IMR-90 (cell line): ENCODE measurements around the gene NOL9. TPM values are rescaled to one million over a fixed set of nuclear protein-coding genes. Genes with fewer than 3 reads are reported as not detected.

Experiments
- ATAC-seq: fragments of 200-7000 bp; cut with Tn5 transposase; 2 replicates; pipeline ENCODE4 v1.9.1; 2020; ENCODE audit warnings: low read depth, mild to moderate bottlenecking, moderate library complexity
- BruUV-seq: library from RNA; stranded (reverse); fragments of 400-500 nt; replicated peaks from 2 replicates; lab custom pipeline; 2021; lab: Mats Ljungman, UMichigan
- CTCF ChIA-PET: fragments of 300-600 bp; formaldehyde crosslinking; extraction: SDS; loops from one replicate; lab custom pipeline; 2021; ENCODE audit warnings: antibody characterized with exemption; lab: Yijun Ruan, JAX
- POLR2A ChIA-PET: fragments of 300-600 bp; sonication (Branson Sonifier 250); formaldehyde crosslinking; loops from one replicate; lab custom pipeline; 2022; ENCODE audit warnings: antibody characterized with exemption; ENCODE audit not compliant: unreplicated experiment; lab: Charles Lee
- DNase-seq: peaks from one replicate; pipeline ENCODE4 v3.0.0; 2013
- H2AFZ ChIP-seq: replicated peaks from 2 replicates; pipeline ENCODE3; 2013; ENCODE audit warnings: low read length, mild to moderate bottlenecking; ENCODE audit not compliant: poor library complexity
- H2AK5ac ChIP-seq: 2 replicates; pipeline ENCODE4 v1.6.1; 2013; ENCODE audit warnings: low read depth, low read length, inconsistent platforms
- H2AK9ac ChIP-seq: replicated peaks from 2 replicates; pipeline ENCODE3; 2013; ENCODE audit warnings: mild to moderate bottlenecking, low read depth, low read length, moderate library complexity; ENCODE audit not compliant: poor library complexity
- H2BK120ac ChIP-seq: 2 replicates; pipeline ENCODE4 v1.6.1; 2013; ENCODE audit warnings: low read depth, low read length, inconsistent platforms
- H2BK15ac ChIP-seq: 3 replicates; pipeline ENCODE4 v1.6.1; 2013; ENCODE audit warnings: low read depth, low read length, inconsistent platforms
- H2BK20ac ChIP-seq: 2 replicates; pipeline ENCODE4 v1.6.1; 2013; ENCODE audit warnings: low read depth, mild to moderate bottlenecking, inconsistent platforms, low read length, moderate library complexity
- H2BK5ac ChIP-seq: 2 replicates; pipeline ENCODE4 v1.6.1; 2013; ENCODE audit warnings: mild to moderate bottlenecking, low read depth, low read length, inconsistent platforms; ENCODE audit not compliant: poor library complexity, severe bottlenecking
- H3K14ac ChIP-seq: replicated peaks from 2 replicates; pipeline ENCODE4 v1.6.1; 2013; ENCODE audit warnings: low read depth, low read length, inconsistent platforms
- H3K18ac ChIP-seq: 2 replicates; pipeline ENCODE4 v1.6.1; 2013; ENCODE audit warnings: low read depth, low read length, control low read depth
- H3K23ac ChIP-seq: 2 replicates; pipeline ENCODE4 v1.6.1; 2013; ENCODE audit warnings: low read depth, low read length, inconsistent platforms
- H3K27ac ChIP-seq: 2 replicates; pipeline ENCODE4 v1.5.1; 2013; ENCODE audit warnings: mild to moderate bottlenecking, control low read depth, low read length; ENCODE audit not compliant: insufficient read depth
- H3K27me3 ChIP-seq: 2 replicates; pipeline ENCODE4 v1.6.1; 2013; ENCODE audit warnings: low read length; ENCODE audit not compliant: control insufficient read depth, insufficient read depth
- H3K36me3 ChIP-seq: 2 replicates; pipeline ENCODE4 v1.6.1; 2013; ENCODE audit warnings: low read length, mixed read lengths; ENCODE audit not compliant: control insufficient read depth, insufficient read depth
- H3K4ac ChIP-seq: 2 replicates; pipeline ENCODE4 v1.6.1; 2013; ENCODE audit warnings: low read depth, low read length, inconsistent platforms
- H3K4me1 ChIP-seq: 2 replicates; pipeline ENCODE4 v1.6.1; 2013; ENCODE audit warnings: low read length, mixed read lengths; ENCODE audit not compliant: control insufficient read depth, insufficient read depth
- H3K4me2 ChIP-seq: 2 replicates; pipeline ENCODE4 v1.6.1; 2013; ENCODE audit warnings: low read depth, mild to moderate bottlenecking, control low read depth, low read length, moderate library complexity
- H3K4me3 ChIP-seq: 2 replicates; pipeline ENCODE4 v1.5.1; 2013; ENCODE audit warnings: low read depth, mild to moderate bottlenecking, control low read depth, low read length, moderate library complexity; ENCODE audit not compliant: insufficient read depth
- H3K56ac ChIP-seq: 2 replicates; pipeline ENCODE4 v1.6.1; 2013; ENCODE audit warnings: low read length, inconsistent platforms; ENCODE audit not compliant: insufficient read depth; ENCODE audit errors: extremely low read depth
- H3K79me1 ChIP-seq, 2 experiments: 2 replicates each; pipeline ENCODE4 v1.6.1; 2013; ENCODE audit warnings: low read length in 2 of 2, inconsistent platforms in 1 of 2, low read depth in 1 of 2
- H3K9ac ChIP-seq: 2 replicates; pipeline ENCODE4 v1.6.1; 2013; ENCODE audit warnings: low read depth, low read length, control low read depth
- H3K9me1 ChIP-seq: 2 replicates; pipeline ENCODE4 v1.6.1; 2013; ENCODE audit warnings: low read length, inconsistent platforms; ENCODE audit not compliant: insufficient read depth
- H3K9me3 ChIP-seq: 2 replicates; pipeline ENCODE4 v1.6.1; 2013; ENCODE audit warnings: low read length; ENCODE audit not compliant: control insufficient read depth, insufficient read depth
- H4K20me1 ChIP-seq: 2 replicates; pipeline ENCODE4 v1.6.1; 2013; ENCODE audit warnings: low read length, inconsistent platforms; ENCODE audit not compliant: insufficient read depth
- H4K5ac ChIP-seq: 2 replicates; pipeline ENCODE4 v1.6.1; 2013; ENCODE audit warnings: mild to moderate bottlenecking, low read depth, low read length, control low read depth
- H4K8ac ChIP-seq, 2 experiments: 2 replicates each; pipeline ENCODE4 v1.6.1; 2013; ENCODE audit warnings: low read depth in 2 of 2, low read length in 2 of 2, control low read depth in 1 of 2, inconsistent platforms in 1 of 2
- H4K91ac ChIP-seq: 2 replicates; pipeline ENCODE4 v1.6.1; 2013; ENCODE audit warnings: low read depth, low read length, inconsistent platforms; ENCODE audit not compliant: insufficient read depth
- MAFK ChIP-seq: IDR thresholded peaks from 2 replicates; pipeline ENCODE4 v1.6.1; 2012; ENCODE audit warnings: low read depth, low read length, improper control_type of control experiment
- MXI1 ChIP-seq: IDR thresholded peaks from 2 replicates; pipeline ENCODE4 v1.6.1; 2012; ENCODE audit warnings: low read depth, mild to moderate bottlenecking, low read length, moderate library complexity, borderline replicate concordance
- NFE2L2 ChIP-seq: fragments of 150-350 bp; IDR thresholded peaks from 2 replicates; pipeline ENCODE4 v1.6.1; 2016; ENCODE audit warnings: low read depth, mild to moderate bottlenecking, low read length
- POLR2A ChIP-seq: IDR thresholded peaks from 2 replicates; pipeline ENCODE4 v1.6.1; 2012; ENCODE audit warnings: mild to moderate bottlenecking, low read depth, low read length
- USF2 ChIP-seq: fragments of 150-350 bp; IDR thresholded peaks from 2 replicates; pipeline ENCODE4 v1.6.1; 2017; ENCODE audit warnings: mild to moderate bottlenecking, antibody characterized with exemption, low read length, low read depth
- WGBS, 2 experiments: methylation state at CpG; one replicate each; pipeline versions ENCODE4 v1.1.5 to v1.1.7; 2013; ENCODE audit warnings: missing lambda C conversion rate in 2 of 2; ENCODE audit not compliant: insufficient read length in 1 of 2; ENCODE audit errors: extremely low coverage in 2 of 2; 5-methylcytosine and 5-hydroxymethylcytosine counted together
- dilution Hi-C: fragments of 300-500 bp; cut with HindIII; formaldehyde crosslinking; loops from one replicate; pipeline ENCODE4 v1.14.3; 2018; ENCODE audit warnings: low sequenced_read_pairs; ENCODE audit not compliant: unreplicated experiment
- in situ Hi-C: fragments of 300-500 bp; cut with MboI; formaldehyde crosslinking; loops from 3 replicates; pipeline ENCODE4 v1.14.3; 2019; ENCODE audit warnings: low sequenced_read_pairs, inconsistent platforms, mixed read lengths
- intact Hi-C: fragments of 100-400 bp; cut with micrococcal nuclease; formaldehyde crosslinking; loops from 2 replicates; pipeline ENCODE4 v1.10.0; 2022
- polyA plus RNA-seq, 3 experiments: library from polyadenylated mRNA; depleted of rRNA; stranded (reverse); fragments of >200 nt; gene quantifications; 2 replicates each; pipeline ENCODE4 v1.2.3, GENCODE V29; 2012; ENCODE audit warnings: low replicate concordance in 1 of 3
- total RNA-seq: library from RNA; depleted of rRNA; stranded (reverse); fragments of >200 nt; gene quantifications from 2 replicates; pipeline ENCODE4 v1.2.3, GENCODE V29; 2012

The NOL9 gene
- total and polyA plus RNA-seq, 2 of the 4 experiments (the other 2 are of a cell fraction), result 13.0 to 19.2 TPM

GRCh38 chr1:6580119-6580592 lies 25.8 kb upstream of the NOL9 start:
- ChIA-PET CTCF (no interaction called here), POLR2A (no interaction called here)
- Histone ChIP-seq H3K36me3 (0 out of 2 replicates have a peak, but pooled peaks cover 3% of the 10 kb centered on the region), H4K8ac (peak overlapping the region in 1 of 2 experiments; percentile 74; a peak in 3 of 4 replicates), H4K20me1 (peaks cover 10% of the 10 kb centered on the region), H4K91ac (no peak overlapping the region), H2AFZ (peak overlapping the region; percentile 89), H3K18ac (no peak overlapping the region), H3K9me3 (no peaks in the 10 kb centered on the region), H3K4me3 (peak overlapping the region; percentile 71), H3K56ac (no peak overlapping the region), H3K23ac (peak overlapping the region; percentile 75; the same call in 1 of the 2 replicates), H3K9ac (peak overlapping the region; percentile 56), H2AK9ac (peak overlapping the region; percentile 94), H3K79me1 (peaks cover 15 to 40% of the 10 kb centered on the region in 2 experiments), H3K14ac (0 out of 2 replicates have a peak overlapping the region, but pooled peaks have one; percentile 59), H3K9me1 (peaks cover 17% of the 10 kb centered on the region), H2BK20ac (no peak overlapping the region), H2AK5ac (no peak overlapping the region), H3K4me2 (peak overlapping the region; percentile 99), H3K27ac (peak overlapping the region; percentile 60; the same call in 1 of the 2 replicates), H3K4ac (peak overlapping the region; percentile 44; the same call in 1 of the 2 replicates), H3K27me3 (no peaks in the 10 kb centered on the region), H2BK5ac (peak overlapping the region; percentile 64), H3K4me1 (peaks cover 11% of the 10 kb centered on the region), H2BK120ac (no peak overlapping the region), H2BK15ac (no peak overlapping the region), H4K5ac (no peak overlapping the region; the same call in 1 of the 2 replicates)
- ATAC-seq (peak; percentile 38), DNase-seq (no peak)
- no peak for TF ChIP-seq MXI1
- no peak for TF ChIP-seq NFE2L2
- TF ChIP-seq POLR2A, result no peak; the same call in 1 of the 2 replicates
- TF ChIP-seq USF2, result no peak
- TF ChIP-seq MAFK, result no peak
- dilution Hi-C loops, result no loop called here
- WGBS, 2 experiments, result 0% methylated on average over 19 of the region's 30 CpGs; no CpG with 5 or more reads in 1 of the 2 experiments
- intact Hi-C loops, result no loop called here
- in situ Hi-C loops, result no loop called here
- BruUV-seq, result TSS peak; percentile 30
